ENCODE measurements around the gene MRPL11. TPM values are rescaled to one million over a fixed set of nuclear protein-coding genes. Genes with fewer than 3 reads are reported as not detected.
"Not testable (repeated sequence)": the region's sequence is repeated elsewhere in the genome, so short reads cannot be mapped to it uniquely, and the experiment has no call there.

Gene MRPL11
- total RNA-seq, 2 donors from 2014 or later: 43.1 to 47.0 TPM

- ATAC-seq; intact Hi-C loops (cut with DNase I); DNase-seq: not testable (repeated sequence)
Observed at GRCh38 chr11:66440940-66441282, 2.3 kb upstream of the MRPL11 start.

DNA sequence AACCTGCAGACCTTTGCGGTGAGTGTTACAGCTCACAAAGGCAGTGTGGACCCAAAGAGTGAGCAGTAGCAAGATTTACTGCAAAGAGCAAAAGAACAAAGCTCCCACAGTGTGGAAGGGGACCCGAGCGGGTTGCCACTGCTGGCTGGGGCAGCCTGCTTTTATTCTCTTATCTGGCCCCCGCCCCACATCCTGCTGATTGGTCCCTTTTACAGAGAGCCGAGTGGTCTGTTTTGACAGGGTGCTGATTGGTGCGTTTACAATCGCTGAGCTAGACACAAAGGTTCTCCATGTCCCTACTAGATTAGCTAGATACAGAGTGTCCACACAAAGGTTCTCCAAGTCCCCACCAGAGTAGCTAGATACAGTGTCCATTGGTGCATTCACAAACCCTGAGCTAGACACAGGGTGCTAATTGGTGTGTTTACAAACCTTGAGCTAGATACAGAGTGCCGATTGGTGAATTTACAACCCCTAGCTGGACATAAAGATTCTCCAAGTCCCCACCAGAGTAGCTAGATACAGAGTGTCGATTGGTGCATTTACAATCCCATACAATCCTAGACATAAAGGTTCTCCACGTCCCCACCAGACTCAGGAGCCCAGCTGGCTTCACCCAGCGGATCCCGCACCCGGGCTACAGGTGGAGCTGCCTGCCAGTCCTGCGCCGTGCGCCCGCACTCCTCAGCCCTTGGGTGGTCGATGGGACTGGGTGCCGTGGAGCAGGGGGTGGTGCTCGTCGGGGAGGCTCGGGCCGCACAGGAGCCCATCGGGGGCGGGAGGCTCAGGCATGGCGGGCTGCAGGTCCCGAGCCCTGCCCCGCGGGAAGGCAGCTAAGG lies 1.7 kb upstream of the MRPL11 start:
- intact Hi-C loops (cut with DNase I): not testable (repeated sequence)

GRCh38 chr11:66437979-66438503 lies 607 bp downstream of the MRPL11 start:
- DNase-seq (no peak), ATAC-seq (no peak)
- intact Hi-C loops (cut with DNase I): no loop called here

More for the DNA sequence above, 1.7 kb upstream of the MRPL11 start:
- DNase-seq, ATAC-seq: not testable (repeated sequence)

DNA sequence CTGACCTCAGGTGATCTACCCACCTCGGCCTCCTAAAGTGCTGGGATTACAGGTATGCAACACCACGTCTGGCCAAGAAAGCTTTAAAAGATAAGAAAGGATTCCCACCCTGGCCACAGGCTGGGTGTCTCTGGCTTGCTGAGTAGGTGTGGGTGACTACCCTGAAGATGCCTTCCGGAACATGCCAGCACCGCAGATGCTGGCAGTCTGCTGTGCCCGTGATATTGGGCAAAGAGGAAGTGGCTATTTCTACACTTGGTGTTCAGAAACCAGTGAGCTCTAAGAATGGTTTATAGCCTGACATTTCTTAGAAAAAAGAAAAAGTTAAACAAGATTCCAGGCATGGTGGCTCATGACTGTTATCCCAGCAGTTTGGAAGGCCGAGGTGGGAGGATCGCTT lies 6.1 kb downstream of the MRPL11 start:
- ATAC-seq (no peak), DNase-seq (no peak)
- intact Hi-C loops (cut with DNase I): no loop called here

DNA sequence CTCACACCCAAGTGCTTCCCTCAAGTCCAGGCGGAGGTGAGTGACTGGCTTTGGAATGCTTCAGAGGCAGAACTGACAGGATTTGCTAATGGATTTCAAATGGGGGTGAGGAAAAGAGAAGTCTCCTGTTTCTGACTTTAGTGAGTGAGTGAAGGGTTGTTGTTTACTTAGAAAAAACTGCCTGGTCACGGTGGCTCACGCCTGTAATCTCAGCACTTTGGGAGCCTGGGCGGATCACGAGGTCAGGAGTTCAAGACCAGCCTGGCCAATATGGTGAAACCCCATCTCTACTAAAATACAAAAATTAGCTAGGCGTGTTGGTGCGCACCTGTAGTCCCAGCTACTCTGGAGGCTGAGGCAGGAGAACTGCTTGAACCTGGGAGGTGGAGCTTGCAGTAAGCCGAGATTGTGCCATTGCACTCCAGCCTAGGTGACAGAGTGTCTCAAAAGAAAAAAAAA lies 6.7 kb downstream of the MRPL11 start:
- intact Hi-C loops (cut with DNase I); ATAC-seq; DNase-seq: not testable (repeated sequence)

DNA sequence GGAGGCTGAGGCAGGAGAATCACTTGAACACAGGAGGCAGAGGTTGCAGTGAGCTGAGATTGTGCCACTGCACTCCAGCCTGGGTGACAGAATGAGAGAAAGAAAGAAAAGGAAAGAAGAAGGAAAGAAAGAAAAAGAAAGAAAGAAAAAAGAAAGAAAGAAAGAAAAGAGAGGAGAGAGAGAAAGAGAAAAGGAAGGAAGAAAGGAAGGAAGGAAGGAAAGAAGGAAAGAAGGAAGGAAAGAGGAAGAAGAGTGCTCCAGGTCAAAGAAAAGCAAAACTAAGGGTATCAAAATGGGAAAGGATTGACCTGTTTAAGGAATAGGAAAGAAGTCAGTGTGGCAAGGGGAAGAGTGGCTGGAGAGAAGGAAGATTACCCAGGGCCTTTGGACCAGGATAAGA lies 7.4 kb downstream of the MRPL11 start:
- DNase-seq; ATAC-seq; intact Hi-C loops (cut with DNase I): not testable (repeated sequence)

DNA sequence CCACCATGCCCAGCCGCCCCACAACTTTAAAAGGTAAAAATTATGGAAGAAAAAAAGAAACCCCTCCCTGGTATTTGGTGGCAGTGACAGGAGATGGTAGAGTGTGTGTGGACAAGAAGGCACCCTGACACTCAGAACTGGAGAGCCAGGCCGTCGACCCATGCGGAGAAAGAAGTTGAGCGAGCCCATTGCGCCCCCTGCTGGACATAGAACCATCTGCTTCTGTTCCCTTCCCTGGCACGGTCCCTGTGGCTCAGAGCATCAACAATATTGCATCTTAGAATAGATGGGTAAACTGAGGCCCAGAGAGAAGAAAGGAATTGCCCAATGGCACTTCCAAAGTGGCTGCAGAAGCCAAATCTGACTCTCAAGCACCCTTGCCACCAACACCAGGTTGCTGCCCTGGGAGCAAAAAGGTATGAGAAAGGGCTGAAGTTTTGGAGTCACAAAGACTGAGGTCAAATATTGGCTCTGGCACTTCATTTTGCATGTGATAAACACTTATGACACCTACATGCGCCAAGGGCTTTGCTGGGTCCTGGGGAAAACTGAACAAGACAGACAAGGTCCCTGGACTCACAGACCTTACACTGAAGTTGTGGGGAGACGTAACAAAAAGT lies 8.6 kb downstream of the MRPL11 start:
- intact Hi-C loops (cut with DNase I): loop anchor here in 1 of 2 donors (1.0 kb wide), 1 partner anchor 22 kb away; no protein-coding TSS in a partner anchor
- peak; percentile 76 for DNase-seq
- ATAC-seq: peak; percentile 84 to 85

DNA sequence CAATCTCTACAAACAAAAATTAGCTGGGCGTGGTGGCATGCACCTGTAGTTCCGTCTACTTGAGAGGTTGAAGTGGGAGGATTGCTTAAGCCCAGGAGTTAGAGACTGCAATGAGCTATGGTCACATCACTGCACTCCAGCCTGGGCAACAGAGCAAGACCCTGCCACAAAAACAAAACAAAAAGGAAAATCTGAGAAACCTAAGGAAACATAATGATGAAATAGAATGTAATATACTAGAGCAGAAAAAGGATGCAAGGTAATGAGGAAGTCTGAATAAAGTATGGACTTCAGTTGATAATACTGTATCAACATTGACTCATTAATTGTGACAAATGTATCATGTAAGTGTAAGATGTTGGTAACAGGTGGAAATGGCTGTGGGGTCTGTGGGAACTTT lies 9.7 kb downstream of the MRPL11 start:
- intact Hi-C loops (cut with DNase I): no loop called here
- ATAC-seq: no peak
- DNase-seq: no peak

- DNase-seq: no peak
- no peak for ATAC-seq
- intact Hi-C loops (cut with DNase I): no loop called here
Observed at GRCh38 chr11:66426314-66426713, 12.3 kb downstream of the MRPL11 start.

- intact Hi-C loops (cut with DNase I): no loop called here
- peak; percentile 81 to 88 for ATAC-seq
- DNase-seq: peak; percentile 92
Observed at GRCh38 chr11:66421492-66422205, 17.0 kb downstream of the MRPL11 start.

- DNase-seq (no peak), ATAC-seq (no peak)
- intact Hi-C loops (cut with DNase I): no loop called here
Observed at GRCh38 chr11:66420671-66421476, 17.8 kb downstream of the MRPL11 start, which contains the start of gene NPAS4. NPAS4 (plus strand) TSS chr11:66421035; CDS start chr11:66421180, 145 bp downstream.

GRCh38 chr11:66419825-66420224 lies 18.8 kb downstream of the MRPL11 start:
- ATAC-seq: no peak
- intact Hi-C loops (cut with DNase I): no loop called here

GRCh38 chr11:66418986-66419308 lies 19.7 kb downstream of the MRPL11 start:
- DNase-seq (no peak), ATAC-seq (no peak)
- intact Hi-C loops (cut with DNase I): no loop called here

More at GRCh38 chr11:66419825-66420224, 18.8 kb downstream of the MRPL11 start:
- no peak for DNase-seq

GRCh38 chr11:66418168-66418985 lies 20.3 kb downstream of the MRPL11 start:
- DNase-seq (peak; percentile 83), ATAC-seq (peak; percentile 91 to 94)
- intact Hi-C loops (cut with DNase I): no loop called here

DNA sequence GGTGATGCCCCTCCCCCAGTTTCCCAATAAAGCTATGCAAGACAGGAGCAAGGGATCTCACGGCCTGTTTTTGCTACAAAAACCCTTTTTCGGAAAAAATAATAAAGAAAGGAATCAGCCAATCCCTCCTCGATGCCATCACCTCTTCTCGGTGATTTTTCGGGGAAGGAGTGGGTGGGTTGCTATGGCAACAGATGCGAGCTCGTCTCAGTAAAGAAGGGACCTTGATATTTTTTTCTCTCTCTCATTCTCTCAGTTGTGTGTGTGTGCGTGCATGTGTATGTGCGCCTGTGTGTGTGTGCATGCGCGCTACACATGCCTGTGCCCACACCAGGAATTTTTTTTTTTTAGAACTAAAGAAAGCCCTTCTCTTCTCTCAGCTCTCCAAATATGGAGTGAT lies 21.6 kb downstream of the MRPL11 start:
- ATAC-seq: no peak
- intact Hi-C loops (cut with DNase I): no loop called here

GRCh38 chr11:66415423-66415822 lies 23.2 kb downstream of the MRPL11 start:
- DNase-seq (no peak), ATAC-seq (no peak)
- intact Hi-C loops (cut with DNase I): no loop called here

More for the DNA sequence above, 21.6 kb downstream of the MRPL11 start:
- no peak for DNase-seq

- ATAC-seq (no peak), DNase-seq (no peak)
- intact Hi-C loops (cut with DNase I): no loop called here
Observed at GRCh38 chr11:66414120-66414934, 24.3 kb downstream of the MRPL11 start.

Measured in left cardiac atrium (tissue), 4 donors.